EH (cell line): ENCODE results near the gene LRRC4B.
"Not testable (repeated sequence)": the region's sequence is repeated elsewhere in the genome, so short reads cannot be mapped to it uniquely, and the experiment has no call there.

Source experiments
- DNase-seq: peaks from one replicate; pipeline ENCODE4 v3.0.0-alpha.2; 2015; ENCODE audit warnings: low read depth

Gene LRRC4B

DNA sequence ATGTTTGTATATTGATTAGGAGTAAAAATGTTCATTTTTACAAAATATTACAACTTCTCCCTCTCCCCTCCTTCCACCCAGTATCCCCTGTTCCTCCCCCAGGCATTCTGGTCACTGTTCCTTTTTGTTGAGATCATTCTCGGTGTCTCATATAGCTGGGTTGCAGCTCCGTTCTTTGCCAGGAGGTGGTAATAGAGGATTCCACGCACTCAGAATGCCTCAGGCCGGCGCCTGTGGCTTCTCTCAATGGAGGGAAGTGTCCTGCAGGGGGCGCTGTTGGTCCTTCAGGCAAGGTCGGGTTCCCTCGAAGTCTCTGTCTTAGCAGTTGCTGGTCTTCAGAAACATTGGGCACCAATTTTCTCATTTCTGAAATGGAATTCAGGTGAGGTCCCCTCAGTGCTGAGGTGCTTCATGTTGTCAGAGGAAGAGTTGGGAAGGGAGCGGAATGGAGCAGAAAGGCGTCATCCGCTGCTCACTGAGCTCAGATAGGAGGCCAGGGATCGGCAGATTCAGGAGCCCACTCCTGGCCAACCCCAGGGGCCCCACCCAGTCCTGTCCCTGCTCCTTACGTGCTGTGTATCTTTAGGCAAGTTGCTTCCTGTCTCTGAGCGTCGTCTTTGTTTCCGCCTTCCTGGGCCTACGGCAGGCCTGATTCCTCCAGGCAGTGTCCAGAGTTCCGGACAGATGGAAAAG is 81.3 kb downstream of the LRRC4B start:
- DNase-seq, result no peak

DNA sequence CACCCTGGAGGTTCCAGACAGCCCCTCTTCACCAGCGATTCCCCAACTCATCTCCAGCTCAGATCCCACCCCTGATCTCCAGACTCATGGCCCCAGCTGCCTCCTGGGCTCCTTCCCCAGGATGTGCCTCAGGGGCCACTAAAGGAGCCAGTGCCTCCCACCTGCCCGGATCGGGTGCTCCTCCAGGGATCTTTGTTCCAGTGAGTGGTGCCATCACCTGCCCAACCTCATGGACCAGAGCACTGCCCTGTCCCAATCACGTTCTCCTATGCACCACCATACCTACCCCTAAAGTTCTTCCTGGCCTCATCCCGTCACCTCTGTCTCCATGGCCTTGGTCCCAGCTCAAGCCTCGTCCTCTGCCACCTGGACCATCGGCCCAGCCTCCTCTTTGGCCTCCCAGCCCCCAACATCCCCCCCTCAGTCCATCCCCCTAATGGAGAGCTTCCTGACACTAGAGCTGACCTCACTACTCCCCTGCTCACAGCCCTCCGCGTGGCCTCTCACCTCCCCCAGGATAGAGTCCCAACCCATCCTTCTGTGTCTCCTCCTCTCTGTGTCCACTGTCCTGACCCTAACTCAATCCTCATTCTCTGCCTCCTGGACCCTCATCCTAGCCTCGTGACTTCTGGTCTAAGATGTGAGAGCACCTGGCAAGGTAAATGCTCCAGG is 82.8 kb downstream of the LRRC4B start:
- DNase-seq, result no peak

DNA sequence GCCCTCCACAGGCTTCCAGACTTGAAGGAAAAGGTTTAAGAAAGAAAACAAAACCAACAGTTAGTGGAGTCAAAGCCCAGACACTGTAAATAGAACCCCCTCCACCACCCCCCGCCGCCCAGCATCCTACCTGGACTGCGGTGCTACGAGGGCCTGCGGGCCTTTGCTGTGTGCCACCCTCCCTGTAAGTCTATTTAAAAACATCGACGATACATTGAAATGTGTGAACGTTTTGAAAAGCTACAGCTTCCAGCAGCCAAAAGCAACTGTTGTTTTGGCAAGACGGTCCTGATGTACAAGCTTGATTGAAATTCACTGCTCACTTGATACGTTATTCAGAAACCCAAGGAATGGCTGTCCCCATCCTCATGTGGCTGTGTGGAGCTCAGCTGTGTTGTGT is 85.3 kb downstream of the LRRC4B start:
- no peak for DNase-seq

GRCh38 chr19:50482271-50482855 is 85.9 kb downstream of the LRRC4B start:
- DNase-seq, result no peak

- no peak for DNase-seq
These were observed 86.7 kb downstream of the LRRC4B start for GRCh38 chr19:50481351-50482149.

DNA sequence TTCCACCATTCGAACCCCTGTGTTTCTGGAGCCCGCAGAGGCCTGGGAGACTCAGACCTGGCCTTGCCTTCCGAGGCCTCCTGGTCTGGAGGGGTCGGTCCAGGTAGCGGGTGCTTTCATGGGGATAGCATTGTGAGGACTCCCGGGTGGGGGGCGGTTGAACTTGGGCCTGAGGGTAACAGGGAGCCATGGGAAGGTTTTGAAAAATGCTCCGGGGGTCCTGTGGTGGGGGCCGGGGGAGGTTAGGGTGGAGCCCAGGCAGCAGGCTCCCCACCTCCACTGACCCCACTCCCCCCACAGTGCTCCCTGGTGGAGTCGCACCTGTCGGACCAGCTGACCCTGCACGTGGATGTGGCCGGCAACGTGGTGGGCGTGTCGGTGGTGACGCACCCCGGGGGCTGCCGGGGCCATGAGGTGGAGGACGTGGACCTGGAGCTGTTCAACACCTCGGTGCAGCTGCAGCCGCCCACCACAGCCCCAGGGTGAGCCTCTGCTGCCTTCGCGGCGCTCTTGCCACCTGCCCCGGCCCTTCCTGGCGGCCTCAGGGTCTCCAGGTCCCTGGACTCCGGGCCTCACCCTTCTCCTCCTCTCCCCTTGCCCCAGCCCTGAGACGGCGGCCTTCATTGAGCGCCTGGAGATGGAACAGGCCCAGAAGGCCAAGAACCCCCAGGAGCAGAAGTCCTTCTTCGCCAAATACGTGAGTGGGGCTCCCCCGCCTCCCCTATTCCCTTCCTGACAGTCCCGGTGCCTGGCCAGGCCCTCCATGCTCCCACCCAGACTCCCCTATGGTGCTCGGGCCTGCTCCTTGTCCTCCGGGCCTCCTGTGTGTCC is 87.7 kb downstream of the LRRC4B start:
- DNase-seq, result no peak

DNA sequence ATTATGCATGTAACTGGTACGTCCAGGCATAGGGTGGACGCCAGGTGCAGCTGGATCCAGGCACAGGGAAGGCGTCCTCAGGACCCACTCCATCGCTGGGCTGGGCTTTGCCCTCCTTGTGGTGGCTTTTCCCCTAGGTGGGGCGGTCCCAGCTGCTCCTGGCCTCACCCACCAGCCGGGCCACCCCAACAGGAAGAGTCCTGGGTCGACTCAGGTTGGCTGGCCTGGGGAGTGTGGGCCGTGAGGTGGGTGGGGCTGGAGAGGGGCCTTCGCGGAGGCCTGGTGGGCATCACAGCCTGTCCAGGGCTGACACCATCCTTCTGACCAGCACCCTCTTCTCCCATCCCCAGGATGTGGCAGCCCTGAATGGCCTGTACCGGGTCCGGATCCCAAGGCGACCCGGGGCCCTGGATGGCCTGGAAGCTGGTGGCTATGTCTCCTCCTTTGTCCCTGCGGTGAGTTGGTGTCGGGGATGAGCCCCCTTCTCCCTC is 88.4 kb downstream of the LRRC4B start:
- no peak for DNase-seq

DNA sequence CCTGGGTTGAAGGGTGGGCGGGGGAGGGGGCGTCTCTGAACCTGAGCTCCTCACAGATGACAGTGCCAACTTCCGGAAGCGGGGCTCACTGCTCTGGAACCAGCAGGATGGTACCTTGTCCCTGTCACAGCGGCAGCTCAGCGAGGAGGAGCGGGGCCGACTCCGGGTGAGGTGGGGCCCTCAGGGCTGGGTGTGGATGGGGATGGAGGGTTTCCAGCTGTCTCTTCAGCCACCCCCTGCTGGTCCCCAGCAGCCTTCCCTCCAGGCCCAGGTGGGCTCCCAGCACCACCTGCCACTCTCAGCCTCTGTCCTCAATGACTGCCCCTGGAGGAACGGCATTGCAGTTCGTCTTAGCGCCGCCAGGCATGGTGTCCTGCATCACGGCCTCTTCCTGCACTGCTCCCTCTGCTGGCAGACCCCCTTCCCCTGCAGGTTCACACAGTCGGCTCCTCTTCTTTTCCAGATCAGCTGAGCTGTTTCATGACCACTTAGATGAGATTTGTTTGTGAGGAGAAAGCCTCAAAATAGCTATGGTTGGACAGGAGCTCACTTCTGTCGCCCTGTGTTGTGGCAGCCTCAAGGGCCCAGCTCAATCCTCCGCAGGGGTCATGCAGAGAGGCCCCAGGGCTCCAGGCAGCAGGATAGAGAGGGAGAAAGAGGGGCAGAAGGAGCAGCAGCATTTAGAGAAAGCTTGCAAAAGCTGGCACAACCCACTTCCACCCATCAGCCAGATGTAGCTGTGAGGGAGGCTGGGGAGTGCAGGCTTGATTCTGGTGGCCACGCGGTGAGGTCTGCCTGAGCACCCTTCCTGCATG is 89.1 kb downstream of the LRRC4B start:
- peak; percentile 51 for DNase-seq

- DNase-seq, result no peak
These were observed 90.3 kb downstream of the LRRC4B start for GRCh38 chr19:50477751-50478515.

DNA sequence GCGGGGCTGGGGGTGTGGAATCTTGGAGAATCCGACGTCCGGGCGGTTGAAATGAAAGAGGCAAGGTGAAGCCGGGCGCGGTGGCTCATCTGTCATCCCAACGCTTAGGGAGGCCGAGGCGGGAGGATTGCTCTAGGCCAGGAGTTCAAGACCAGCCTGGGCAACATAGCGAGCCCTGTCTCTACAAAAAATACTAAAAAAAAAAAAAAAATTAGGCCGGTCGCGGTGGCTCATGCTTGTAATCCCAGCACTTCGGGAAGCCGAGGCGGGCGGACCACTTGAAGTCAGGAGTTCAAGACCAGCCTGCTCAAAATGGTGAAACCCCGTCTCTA is 91.4 kb downstream of the LRRC4B start:
- DNase-seq, result no peak

DNA sequence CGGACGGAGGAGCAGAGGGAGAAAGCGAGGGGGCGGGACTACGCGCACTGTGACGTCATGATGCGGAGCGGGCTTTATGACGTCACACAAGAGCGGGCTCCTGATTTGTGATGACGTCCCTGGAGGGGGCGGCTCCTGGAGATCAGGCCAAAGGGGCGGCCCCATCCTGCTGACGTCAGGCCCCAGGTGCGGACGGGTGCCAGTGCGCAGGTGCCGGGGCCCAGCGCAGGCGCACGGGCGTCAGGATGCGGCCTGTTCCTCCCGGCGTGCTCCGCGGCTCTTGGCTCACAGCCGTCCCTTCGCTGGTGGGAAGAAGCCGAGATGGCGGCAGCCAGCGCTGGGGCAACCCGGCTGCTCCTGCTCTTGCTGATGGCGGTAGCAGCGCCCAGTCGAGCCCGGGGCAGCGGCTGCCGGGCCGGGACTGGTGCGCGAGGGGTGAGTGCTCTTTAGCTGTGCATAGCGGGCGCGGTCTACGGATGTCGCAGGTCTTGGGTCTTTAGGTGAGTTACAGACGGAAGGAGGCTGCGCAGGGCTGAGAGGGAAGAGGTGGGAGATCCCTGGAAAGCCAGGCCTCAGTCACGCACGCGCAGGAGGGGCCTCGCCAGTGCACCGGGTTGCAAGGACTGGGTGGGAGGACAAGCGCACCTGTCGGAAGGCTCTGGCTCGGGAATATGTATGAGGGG is 91.9 kb downstream of the LRRC4B start, which contains the start of the genes EMC10 and GARIN5A:
EMC10 (plus strand) TSS at position 284 of the 683 bp plus-strand sequence; CDS start at position 322, 38 bp downstream.
GARIN5A (minus strand) TSS at position 625 of the 683 bp plus-strand sequence; CDS start at position 165, 460 bp downstream.
- peak; percentile 87 for DNase-seq

- no peak for DNase-seq
These were observed 92.5 kb downstream of the LRRC4B start for GRCh38 chr19:50475736-50476223.

DNA sequence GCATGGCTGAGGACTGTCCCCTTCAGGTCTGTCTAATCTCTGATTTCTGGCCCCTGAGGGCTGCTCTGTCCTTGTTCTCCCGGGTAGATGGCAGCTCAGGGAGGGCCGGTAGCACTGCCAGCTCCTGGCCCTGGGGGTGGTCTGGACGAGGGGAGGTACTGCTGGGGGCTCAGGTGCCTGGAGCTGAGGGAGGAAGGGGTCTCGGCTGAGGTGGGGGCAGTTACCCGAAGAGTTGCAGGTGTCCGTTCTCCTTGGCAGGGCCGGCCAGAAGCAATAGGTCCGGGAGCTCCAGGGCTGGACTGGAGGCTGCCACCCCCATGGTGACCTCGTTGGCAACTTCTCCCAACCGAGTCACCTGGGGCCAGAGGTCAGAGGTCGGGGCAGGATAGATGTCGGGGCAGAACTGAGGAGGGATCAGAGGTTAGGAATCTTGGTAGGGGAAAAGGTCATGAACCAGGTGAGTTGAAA is 93.1 kb downstream of the LRRC4B start:
- no peak for DNase-seq

DNA sequence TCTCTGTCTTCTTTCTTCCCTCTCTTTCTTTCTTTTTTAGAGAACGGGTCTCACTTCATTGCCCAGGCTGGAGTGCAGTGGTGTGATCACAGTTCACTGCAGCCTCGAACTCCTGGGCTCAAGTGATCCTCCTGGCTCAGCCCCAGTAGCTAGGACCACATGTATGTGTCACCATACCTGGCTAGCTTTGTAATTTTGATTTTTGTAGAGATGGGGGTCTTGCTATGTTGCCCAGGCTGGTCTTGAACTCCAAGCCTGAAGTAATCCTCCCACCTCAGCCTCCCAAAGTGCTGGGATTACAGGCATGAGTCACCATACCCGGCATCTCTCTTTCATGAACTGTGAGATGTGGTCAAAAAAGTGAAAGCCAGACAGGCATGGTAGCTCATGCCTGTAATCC is 94.9 kb downstream of the LRRC4B start:
- DNase-seq, result not testable (repeated sequence)

DNA sequence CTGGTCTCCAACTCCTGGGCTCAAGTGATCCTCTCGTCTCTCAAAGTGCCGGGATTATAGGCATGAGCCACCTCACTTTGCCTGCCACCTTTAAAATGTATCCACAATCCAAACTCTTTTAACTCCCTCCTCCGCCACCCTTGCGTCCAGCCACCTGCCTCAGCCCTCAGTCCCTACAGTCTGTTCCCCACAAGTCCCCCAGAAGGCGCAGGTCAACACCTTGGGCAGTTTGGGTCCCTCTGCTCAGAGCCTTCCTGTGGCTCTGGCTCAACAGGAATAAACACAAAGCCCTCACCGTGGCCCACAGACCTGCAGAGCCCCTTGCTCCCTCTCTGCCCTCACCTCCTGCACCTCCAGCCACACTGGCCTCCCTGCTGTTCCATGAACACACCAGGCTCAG is 99.4 kb downstream of the LRRC4B start:
- DNase-seq, result no peak

GRCh38 chr19:50467566-50467965 is 100.7 kb downstream of the LRRC4B start:
- no peak for DNase-seq
